Endodermal cell (in vitro differentiated cells): ENCODE results near the gene PSMD13. TPM values are rescaled to one million over a fixed set of nuclear protein-coding genes. Genes with fewer than 3 reads are reported as not detected.

ENCODE experiments used
- DNase-seq: peaks from one replicate; pipeline ENCODE4 v3.0.0-alpha.2; 2017
- H3K27ac ChIP-seq: 2 replicates; pipeline ENCODE4 v1.5.1; 2013; ENCODE audit warnings: mild to moderate bottlenecking, low read depth, low read length, moderate library complexity
- H3K27me3 ChIP-seq: 2 replicates; pipeline ENCODE4 v1.6.1; 2013; ENCODE audit warnings: mild to moderate bottlenecking, low read length, moderate library complexity; ENCODE audit not compliant: insufficient read depth, control insufficient read depth, poor library complexity, severe bottlenecking
- H3K36me3 ChIP-seq: 2 replicates; pipeline ENCODE4 v1.7.0; 2013; ENCODE audit warnings: mild to moderate bottlenecking, low read length, moderate library complexity; ENCODE audit not compliant: control insufficient read depth, insufficient read depth
- H3K4me1 ChIP-seq: one replicate; pipeline ENCODE4 v1.7.0; 2013; ENCODE audit warnings: low read length; ENCODE audit not compliant: control insufficient read depth, insufficient read depth
- H3K4me3 ChIP-seq: 2 replicates; pipeline ENCODE4 v1.5.1; 2013; ENCODE audit warnings: mild to moderate bottlenecking, low read length, moderate library complexity
- H3K9ac ChIP-seq: 2 replicates; pipeline ENCODE4 v1.6.1; 2013; ENCODE audit warnings: mild to moderate bottlenecking, low read length, moderate library complexity; ENCODE audit not compliant: poor library complexity, severe bottlenecking; ENCODE audit errors: extremely low read depth
- H3K9me3 ChIP-seq: 2 replicates; pipeline ENCODE4 v1.6.1; 2013; ENCODE audit warnings: mild to moderate bottlenecking, low read length, moderate library complexity; ENCODE audit not compliant: control insufficient read depth
- H3K27ac Mint-ChIP-seq: 2 replicates; pipeline ENCODE4 v1.8.0; 2020; ENCODE audit warnings: mixed read lengths
- H3K27me3 Mint-ChIP-seq: 2 replicates; pipeline ENCODE4 v1.8.0; 2021; ENCODE audit warnings: mild to moderate bottlenecking, mixed read lengths; ENCODE audit not compliant: insufficient read depth
- H3K36me3 Mint-ChIP-seq: 2 replicates; pipeline ENCODE4 v1.8.0; 2020; ENCODE audit warnings: low read depth, mixed read lengths
- H3K4me1 Mint-ChIP-seq: 2 replicates; pipeline ENCODE4 v1.8.0; 2020; ENCODE audit warnings: mixed read lengths
- H3K4me3 Mint-ChIP-seq: 2 replicates; pipeline ENCODE4 v1.8.0; 2020; ENCODE audit warnings: mild to moderate bottlenecking, moderate library complexity, mixed read lengths
- H3K9me3 Mint-ChIP-seq: 2 replicates; pipeline ENCODE4 v1.8.0; 2020; ENCODE audit warnings: mild to moderate bottlenecking, mixed read lengths
- WGBS, 2 experiments: methylation state at CpG; one replicate each; pipeline versions ENCODE4 v1.1.5 to v1.1.7; 2013; ENCODE audit warnings: missing lambda C conversion rate in 2 of 2, mixed read lengths in 1 of 2; ENCODE audit not compliant: insufficient coverage in 1 of 2, insufficient read length in 1 of 2; 5-methylcytosine and 5-hydroxymethylcytosine counted together
- total RNA-seq, 2 donors: library from RNA; stranded (reverse); fragmentation: NEBNext Ultra II Directional in 1 of 2; extraction: Animal tissue kit (Norgen Biotek cat#: 25700) in 1 of 2; gene quantifications; 2 replicates in 1 of 2; 3 replicates in 1 of 2; pipeline ENCODE4 v1.2.1, GENCODE V29; 2021
- TF ChIP-seq, protein P1 (sequence below): fragments of 200-600 bp; sonication (generic); conservative IDR thresholded peaks from 2 replicates; pipeline ENCODE4 v1.5.0; 2021; ENCODE audit warnings: antibody characterized with exemption, mild to moderate bottlenecking

The PSMD13 gene
- total RNA-seq, 2 donors from 2014 or later: 120 to 134 TPM

DNA sequence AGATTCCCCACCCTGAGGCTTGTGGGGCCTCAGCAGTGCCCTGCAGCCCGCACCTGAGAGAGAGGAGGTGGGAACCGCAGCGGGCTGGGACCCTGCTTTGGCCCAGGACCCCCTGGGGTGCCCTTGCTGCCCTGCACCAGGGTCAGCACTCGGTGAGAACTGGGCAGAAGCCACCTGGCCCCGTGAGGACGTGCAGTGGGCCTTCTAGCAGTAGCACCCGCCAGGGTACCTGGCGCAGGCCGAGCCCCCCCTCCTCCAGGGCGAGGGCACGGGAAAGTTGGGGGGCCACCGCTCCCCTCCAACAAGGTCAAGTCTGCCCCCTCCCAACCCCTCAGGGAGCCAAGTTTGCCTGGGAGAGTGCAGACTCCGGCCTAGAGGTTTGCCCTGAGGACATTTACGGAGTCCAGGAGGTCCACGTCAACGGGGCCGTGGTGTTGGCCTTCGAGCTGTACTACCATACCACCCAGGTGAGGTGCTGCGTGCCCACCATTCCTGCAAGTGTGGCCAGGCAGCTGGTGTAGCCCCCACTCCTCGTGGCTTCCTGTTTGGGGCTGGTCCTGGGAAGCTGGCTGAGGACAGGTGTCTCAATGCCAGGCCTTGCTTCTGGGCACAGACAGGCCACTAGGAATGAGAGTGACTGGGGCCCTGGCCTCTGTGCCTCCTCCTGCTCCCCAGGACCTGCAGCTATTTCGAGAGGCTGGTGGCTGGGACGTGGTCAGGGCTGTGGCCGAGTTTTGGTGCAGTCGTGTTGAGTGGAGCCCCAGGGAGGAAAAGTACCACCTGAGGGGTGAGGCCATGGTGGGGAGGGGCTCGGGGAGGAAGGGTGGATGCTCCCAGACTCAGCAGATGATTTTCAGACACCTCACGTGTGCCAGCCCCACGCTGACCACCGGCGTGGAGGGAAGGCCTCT, 55.7 kb downstream of the PSMD13 start:
- H3K27ac Mint-ChIP-seq: no peak overlapping the region
- H3K36me3 Mint-ChIP-seq: peaks cover 15% of the 10 kb centered on the region
- WGBS, 2 experiments: 93 to 94% methylated on average over 18 to 29 of the region's 29 CpGs

DNA sequence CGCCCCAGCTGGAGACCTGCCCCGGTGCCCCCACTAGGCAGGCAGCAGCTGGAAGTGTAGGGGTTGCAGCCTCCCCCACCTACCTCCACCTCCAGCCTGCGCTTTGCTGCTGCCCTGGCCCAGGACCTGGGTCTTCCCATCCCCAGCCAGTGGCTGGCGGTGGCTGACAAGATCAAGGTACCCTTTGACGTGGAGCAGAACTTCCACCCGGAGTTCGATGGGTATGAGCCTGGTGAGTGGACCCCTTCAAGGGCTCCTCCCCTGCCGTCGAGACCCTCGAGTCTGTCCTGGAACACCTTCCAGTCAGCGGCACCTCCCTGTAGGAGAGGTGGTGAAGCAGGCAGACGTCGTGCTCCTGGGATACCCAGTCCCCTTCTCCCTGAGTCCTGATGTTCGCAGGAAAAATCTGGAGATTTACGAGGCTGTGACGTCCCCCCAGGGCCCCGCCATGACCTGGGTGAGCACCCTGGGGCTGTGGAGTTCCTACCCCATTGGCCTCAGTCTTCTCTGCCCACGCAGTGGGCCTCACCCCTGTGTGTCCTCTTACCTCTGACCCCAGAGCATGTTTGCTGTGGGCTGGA, 56.6 kb downstream of the PSMD13 start:
- TF ChIP-seq, protein P1, sequence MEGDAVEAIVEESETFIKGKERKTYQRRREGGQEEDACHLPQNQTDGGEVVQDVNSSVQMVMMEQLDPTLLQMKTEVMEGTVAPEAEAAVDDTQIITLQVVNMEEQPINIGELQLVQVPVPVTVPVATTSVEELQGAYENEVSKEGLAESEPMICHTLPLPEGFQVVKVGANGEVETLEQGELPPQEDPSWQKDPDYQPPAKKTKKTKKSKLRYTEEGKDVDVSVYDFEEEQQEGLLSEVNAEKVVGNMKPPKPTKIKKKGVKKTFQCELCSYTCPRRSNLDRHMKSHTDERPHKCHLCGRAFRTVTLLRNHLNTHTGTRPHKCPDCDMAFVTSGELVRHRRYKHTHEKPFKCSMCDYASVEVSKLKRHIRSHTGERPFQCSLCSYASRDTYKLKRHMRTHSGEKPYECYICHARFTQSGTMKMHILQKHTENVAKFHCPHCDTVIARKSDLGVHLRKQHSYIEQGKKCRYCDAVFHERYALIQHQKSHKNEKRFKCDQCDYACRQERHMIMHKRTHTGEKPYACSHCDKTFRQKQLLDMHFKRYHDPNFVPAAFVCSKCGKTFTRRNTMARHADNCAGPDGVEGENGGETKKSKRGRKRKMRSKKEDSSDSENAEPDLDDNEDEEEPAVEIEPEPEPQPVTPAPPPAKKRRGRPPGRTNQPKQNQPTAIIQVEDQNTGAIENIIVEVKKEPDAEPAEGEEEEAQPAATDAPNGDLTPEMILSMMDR: no peak
- Mint-ChIP-seq H3K4me3 (no peak overlapping the region), H3K27ac (no peak overlapping the region), H3K36me3 (peaks cover 15% of the 10 kb centered on the region), H3K4me1 (peaks cover 12% of the 10 kb centered on the region), H3K9me3 (no peaks in the 10 kb centered on the region), H3K27me3 (no peaks in the 10 kb centered on the region)
- no peaks in the 10 kb centered on the region for H3K9me3 ChIP-seq
- no peak overlapping the region for H3K4me3 ChIP-seq
- H3K27me3 ChIP-seq: peaks cover 2% of the 10 kb centered on the region
- DNase-seq: peak; percentile 28
- WGBS, 2 experiments: 92 to 97% methylated on average over 10 to 18 of the region's 18 CpGs
- peaks cover 6% of the 10 kb centered on the region for H3K36me3 ChIP-seq
- no peaks in the 10 kb centered on the region for H3K4me1 ChIP-seq
- no peak overlapping the region for H3K9ac ChIP-seq
- H3K27ac ChIP-seq: no peak overlapping the region

More for the DNA sequence above, 55.7 kb downstream of the PSMD13 start:
- TF ChIP-seq, protein P1: no peak
- H3K27ac ChIP-seq: no peak overlapping the region
- no peak overlapping the region for H3K4me3 Mint-ChIP-seq
- peaks cover 8% of the 10 kb centered on the region for H3K27me3 Mint-ChIP-seq
- H3K36me3 ChIP-seq: peaks cover 6% of the 10 kb centered on the region
- H3K9ac ChIP-seq: no peak overlapping the region
- DNase-seq: peak; percentile 34
- peaks cover 12% of the 10 kb centered on the region for H3K4me1 Mint-ChIP-seq
- no peaks in the 10 kb centered on the region for H3K9me3 ChIP-seq
- peaks cover 11% of the 10 kb centered on the region for H3K27me3 ChIP-seq
- no peak overlapping the region for H3K4me3 ChIP-seq
- H3K4me1 ChIP-seq: no peaks in the 10 kb centered on the region
- no peaks in the 10 kb centered on the region for H3K9me3 Mint-ChIP-seq

DNA sequence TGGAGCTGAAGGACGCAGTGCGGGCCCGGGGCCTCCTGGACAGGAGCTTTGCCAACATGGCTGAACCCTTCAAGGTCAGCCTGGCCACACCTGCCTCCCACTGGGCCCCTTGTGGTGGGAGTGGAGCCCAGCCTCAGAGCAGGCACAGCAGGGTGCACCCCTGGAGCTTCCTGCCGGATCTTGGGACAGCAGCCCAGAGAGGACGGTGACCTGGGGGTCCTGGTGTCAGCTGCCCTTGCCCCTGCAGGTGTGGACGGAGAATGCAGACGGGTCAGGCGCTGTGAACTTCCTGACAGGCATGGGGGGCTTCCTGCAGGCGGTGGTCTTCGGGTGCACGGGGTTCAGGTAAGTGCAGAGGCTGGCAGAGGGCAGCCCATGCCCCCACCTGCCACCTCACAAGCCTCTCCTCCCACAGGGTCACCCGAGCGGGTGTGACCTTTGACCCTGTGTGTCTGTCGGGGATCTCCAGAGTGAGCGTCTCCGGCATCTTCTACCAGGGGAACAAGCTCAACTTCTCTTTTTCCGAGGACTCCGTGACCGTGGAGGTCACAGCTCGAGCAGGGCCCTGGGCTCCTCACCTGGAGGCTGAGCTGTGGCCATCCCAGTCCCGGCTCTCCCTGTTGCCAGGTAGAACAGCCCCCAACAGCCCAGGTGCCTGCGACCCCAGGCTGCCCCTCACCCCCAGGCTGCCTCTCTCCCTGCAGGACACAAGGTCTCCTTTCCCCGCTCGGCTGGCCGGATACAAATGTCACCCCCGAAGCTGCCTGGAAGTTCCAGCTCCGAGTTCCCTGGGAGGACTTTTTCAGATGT, 57.3 kb downstream of the PSMD13 start:
- Mint-ChIP-seq H3K27me3 (no peaks in the 10 kb centered on the region), H3K4me3 (no peak overlapping the region), H3K9me3 (no peaks in the 10 kb centered on the region), H3K4me1 (peaks cover 12% of the 10 kb centered on the region), H3K36me3 (peaks cover 15% of the 10 kb centered on the region), H3K27ac (no peak overlapping the region)
- H3K9ac ChIP-seq: no peak overlapping the region
- TF ChIP-seq, protein P1: no peak
- no peaks in the 10 kb centered on the region for H3K9me3 ChIP-seq
- H3K4me3 ChIP-seq: no peak overlapping the region
- DNase-seq: peak; percentile 38
- H3K27me3 ChIP-seq: no peaks in the 10 kb centered on the region
- no peaks in the 10 kb centered on the region for H3K4me1 ChIP-seq
- H3K27ac ChIP-seq: no peak overlapping the region
- 91 to 95% methylated on average over 15 to 27 of the region's 27 CpGs for WGBS, 2 experiments
- H3K36me3 ChIP-seq: peaks cover 6% of the 10 kb centered on the region
